DMS153 treated with DMSO at 0.1 percent for 48 hours (cell line): ENCODE data around the gene MPO.

ENCODE experiments used
- DNase-seq: peaks from one replicate; lab custom pipeline; 2025; ENCODE audit not compliant: unreplicated experiment; lab: John Stamatoyannopoulos, UW

The MPO gene

GRCh38 chr17:58279736-58280479 is 827 bp downstream of the MPO start:
- DNase-seq, result no peak

- no peak for DNase-seq
Observed at GRCh38 chr17:58279016-58279711, 1.6 kb downstream of the MPO start.

DNA sequence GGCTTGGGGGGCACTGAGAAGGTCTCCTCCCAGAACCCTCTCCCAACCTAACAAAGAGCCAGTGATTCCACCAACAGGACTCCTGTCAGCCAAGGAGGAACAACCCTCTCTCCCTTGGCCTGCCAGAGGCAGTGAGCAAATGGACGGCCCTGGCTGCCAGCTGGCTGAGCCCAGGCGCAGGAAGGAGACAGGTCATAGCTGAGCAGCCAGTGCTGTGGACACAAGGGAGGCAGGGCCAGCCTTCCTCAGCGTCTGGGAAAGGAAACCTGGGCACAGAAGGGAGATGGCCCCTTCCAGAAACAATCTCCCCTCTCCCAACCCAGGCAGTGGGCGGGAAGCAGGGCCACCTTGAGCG is 2.1 kb downstream of the MPO start:
- no peak for DNase-seq

GRCh38 chr17:58277802-58278595 is 2.7 kb downstream of the MPO start:
- no peak for DNase-seq

- DNase-seq, result no peak
Observed at GRCh38 chr17:58277107-58277801, 3.5 kb downstream of the MPO start.

- no peak for DNase-seq
Observed at GRCh38 chr17:58276423-58276822, 4.3 kb downstream of the MPO start.

GRCh38 chr17:58275417-58275816 is 5.3 kb downstream of the MPO start:
- DNase-seq, result no peak

GRCh38 chr17:58273453-58274104 is 7.2 kb downstream of the MPO start:
- no peak for DNase-seq

GRCh38 chr17:58272367-58273280 is 8.1 kb downstream of the MPO start:
- no peak for DNase-seq

GRCh38 chr17:58271216-58271931 is 9.4 kb downstream of the MPO start:
- DNase-seq, result no peak

GRCh38 chr17:58270476-58271215 is 10.1 kb downstream of the MPO start:
- no peak for DNase-seq

DNA sequence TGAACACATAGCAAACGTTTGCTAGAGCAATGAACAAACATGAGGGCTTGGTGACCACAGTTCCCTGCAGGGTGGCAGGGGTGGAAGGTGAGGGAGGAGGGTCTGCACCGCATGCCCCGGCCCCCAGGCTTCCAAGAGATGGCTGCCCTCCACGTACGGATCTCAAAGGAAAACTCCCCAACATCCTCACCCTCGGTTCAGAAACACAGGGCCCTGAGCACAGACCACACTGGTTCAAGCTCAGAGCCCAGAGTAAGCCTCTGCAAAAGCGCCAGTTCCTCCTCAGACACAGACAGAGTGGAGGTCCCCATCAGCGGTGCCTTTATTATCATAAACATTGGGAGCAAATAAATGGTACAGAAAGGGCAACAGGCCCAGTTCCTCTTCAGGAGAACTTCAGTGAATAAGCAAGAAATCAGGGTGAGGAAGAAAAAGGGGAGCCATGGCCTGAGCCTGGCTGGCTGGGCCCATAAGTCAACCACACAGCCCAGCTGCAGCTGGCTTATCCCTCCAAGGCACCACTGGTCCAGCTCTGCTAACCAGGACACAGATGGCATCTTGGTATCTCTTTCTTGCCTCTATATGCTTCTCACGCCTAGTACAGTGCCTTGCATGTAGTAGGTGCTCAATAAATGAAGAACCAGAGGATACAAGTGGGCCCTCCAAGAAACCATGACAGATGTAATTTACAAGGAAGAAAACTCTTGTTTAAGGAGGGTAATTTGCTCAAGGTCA is 11.0 kb downstream of the MPO start:
- no peak for DNase-seq

GRCh38 chr17:58268774-58269556 is 11.8 kb downstream of the MPO start:
- DNase-seq, result no peak

GRCh38 chr17:58268326-58268725 is 12.4 kb downstream of the MPO start:
- no peak for DNase-seq

GRCh38 chr17:58267347-58268324 is 13.1 kb downstream of the MPO start:
- DNase-seq, result no peak
